ENCODE results near the gene ALDH6A1.

Gene ALDH6A1

DNA sequence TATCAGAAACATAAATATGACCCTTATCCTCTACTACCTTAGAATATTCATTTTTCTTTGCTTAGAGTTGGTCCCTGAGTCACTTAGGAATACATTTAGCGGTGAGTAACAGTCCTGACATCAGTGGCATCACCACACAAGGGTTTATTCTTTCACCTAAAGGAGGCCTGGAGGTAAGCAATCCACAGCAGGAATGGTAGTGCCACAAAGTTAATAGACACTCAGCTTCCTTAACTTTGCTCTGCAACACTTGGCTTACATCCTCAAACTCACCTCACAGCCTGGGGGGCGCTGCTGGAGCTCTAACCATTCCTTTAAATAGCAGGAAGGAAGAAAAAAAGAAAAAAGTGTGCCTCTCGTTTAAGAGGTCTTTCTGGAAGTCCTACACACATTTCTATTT lies 36.0 kb downstream of the ALDH6A1 start:
- DNase-seq = no peak

DNA sequence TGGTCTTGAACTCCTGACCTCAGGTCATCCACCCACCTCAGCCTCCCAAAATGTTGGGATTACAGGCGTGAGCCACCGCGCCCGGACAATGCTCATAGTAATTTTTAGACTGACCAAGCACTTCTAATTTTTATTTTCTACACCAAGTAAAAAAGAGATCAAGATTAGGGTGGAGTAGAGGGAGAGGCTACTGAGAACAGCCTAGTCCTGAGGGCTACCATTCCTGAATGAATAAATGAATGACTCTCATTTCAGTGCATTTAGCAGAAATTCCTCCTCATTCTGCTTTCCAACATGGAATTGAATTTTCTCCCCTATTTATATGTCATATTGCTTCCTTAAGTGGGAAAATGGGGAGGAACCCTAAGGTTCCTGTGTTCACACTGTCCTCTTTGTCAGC lies 38.7 kb downstream of the ALDH6A1 start:
- DNase-seq = no peak

DNA sequence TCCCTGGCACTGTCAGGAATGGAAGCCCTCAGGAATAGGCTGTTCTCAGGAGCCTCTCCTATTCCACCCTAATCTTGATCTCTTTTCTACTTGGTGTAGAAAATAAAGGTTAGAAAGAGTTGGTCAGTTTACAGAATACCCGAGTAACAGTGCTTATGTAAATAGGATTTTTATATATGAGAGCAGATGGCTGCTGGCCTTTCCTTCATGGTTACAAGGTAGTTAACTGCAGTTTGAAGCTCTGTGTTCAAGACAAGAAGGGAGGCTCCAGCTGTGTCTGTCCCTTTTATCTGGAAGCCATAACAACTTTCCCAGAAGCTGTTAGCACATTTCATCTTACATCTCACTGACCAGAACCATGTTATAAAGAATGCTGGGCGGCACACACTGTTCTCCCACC lies 42.0 kb downstream of the ALDH6A1 start:
- no peak for DNase-seq

DNA sequence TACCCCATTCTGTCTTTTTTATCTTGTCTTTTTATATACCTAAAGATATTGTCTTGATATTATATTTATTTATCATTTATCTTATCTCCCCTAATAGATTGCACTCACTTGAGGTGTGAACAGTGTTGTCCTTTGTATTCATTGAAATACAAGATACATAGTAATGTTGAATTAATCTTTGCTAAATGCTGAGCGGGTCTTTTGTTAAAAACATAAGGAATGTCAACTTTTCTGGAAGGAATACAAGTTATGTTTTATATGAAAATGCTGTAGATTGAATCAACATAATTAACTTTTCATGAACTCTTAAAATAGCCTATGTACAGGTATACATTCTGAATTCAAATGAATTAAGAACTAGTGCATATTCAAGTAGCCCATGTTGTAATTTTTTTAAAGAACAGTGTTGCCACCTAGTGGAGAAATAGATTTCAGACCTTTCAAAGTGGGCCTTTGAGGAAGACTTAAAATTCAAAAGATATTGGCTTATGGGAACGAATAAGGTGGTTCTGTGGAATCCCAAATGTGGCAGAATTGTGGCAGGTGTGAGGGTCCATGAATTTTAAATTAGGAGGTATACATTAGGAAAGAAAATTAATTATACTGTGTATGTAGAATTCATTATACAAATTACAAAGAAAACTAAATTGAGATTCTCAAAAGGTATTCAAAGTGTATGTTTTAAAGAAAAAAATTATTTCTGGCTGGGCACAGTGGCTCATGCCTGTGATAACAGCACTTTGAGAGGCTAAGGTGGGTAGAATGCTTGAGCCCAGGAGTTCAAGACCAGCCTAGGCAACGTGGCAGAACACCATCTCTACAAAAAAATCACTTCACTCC lies 46.0 kb downstream of the ALDH6A1 start:
- no peak for DNase-seq

DNA sequence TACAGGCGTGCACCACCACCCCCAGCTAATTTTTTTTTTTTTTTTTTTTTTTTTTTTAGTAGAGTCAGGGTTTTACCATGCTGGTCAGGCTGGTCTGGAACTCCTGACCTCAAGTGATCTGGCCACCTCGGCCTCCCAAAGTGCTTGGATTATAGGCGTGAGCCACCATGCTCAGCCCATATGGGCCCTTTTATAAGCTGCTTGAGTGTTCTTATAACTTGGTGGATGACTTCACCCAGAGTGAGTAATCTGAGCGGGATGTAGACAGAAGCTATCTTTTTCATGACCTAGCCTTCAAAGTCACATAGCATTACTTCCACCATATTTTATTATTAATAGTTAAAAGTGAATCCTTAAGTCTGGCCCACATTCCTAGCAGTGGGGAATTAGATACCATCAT lies 48.7 kb downstream of the ALDH6A1 start:
- DNase-seq = no peak

DNA sequence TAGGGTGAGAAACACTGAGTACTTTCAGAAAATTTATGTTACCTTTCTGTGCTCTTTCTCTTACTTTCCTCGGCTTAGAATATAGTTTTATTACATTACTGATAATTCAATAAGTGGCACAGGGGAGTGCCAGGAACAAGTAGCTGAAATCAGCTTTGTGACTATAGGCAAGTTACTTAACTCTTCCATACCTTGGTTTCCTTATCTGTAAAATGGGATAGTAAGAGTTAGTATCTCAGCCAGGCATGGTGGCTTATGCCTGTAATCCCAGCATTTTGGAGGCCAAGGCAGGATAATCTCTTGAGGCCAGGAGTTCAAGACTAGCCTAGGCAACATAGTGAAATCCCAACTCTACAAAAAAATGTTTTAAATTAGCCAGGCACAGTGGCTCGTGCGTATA lies 49.7 kb downstream of the ALDH6A1 start:
- no peak for DNase-seq

DNA sequence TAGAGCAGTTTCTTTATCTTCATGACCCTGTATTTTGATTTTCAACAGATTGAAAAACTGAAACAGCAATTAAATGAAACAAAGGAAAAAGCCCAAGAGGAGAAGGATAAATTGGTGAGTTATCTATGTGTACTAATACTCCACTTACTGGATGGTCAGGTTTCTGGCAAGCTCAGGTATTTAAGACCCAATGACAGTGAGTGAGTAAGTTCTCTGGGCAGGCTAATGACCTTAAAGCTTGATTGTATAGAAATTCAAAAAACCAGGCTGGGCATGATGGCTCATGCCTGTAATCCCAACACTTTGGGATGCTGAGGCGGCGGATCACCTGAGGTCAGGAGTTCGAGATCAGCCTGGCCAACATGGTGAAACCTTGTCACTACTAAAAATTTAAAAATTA lies 55.1 kb downstream of the ALDH6A1 start:
- no peak for DNase-seq

DNA sequence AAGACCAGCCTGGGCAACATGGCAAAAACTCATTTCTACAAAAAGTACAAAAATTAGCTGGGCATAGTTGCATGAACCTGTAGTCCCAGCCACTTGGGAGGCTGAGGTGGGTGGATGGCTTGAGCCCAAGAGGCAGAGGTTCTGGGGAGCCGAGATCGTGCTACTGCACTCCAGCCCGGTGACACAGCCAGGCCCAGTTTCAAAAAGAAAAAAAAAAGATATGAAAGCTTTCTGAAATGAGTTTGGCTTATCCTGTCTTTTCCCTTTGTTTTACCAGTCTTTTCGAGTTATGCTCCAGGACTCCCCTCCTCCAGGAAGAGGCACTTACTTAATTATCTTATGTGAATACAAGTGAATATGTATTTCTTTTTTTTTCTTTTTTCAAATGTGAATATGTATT lies 61.9 kb downstream of the ALDH6A1 start:
- DNase-seq = no peak

DNA sequence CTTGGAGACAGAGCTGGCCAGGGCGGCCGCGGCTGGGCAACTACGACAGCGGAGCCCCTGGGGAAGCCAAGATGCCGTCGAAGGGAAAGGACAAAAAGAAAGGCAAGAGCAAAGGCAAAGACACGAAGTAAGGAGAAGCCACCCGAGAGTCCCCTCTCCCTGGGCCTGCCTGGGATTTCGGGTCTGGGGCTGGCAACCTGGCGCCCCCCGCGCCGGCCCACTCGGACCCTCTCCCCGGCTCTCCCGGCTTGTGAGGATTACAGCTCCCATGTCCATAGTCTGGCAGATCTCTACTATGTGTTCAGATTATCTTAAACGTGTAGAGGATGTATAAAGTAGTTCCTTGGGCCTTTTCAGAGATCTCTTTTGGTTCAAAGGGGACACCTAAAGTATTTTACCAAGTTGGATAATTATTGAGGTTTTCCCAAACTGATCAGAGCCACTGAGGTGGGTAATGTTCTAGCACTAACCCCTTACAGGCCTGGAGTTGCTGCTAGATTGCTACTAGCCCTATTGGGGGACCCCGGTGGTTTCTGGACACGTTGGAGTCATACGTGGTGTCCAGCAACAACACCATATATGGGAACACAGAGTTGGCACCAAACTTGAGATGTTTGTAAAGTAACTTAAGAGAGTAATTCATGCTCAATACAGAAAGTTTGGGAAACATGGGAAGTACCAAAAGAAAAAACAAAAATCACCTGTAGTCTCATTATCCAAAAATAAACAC lies 64.7 kb downstream of the ALDH6A1 start:
- DNase-seq = peak; percentile 5

DNA sequence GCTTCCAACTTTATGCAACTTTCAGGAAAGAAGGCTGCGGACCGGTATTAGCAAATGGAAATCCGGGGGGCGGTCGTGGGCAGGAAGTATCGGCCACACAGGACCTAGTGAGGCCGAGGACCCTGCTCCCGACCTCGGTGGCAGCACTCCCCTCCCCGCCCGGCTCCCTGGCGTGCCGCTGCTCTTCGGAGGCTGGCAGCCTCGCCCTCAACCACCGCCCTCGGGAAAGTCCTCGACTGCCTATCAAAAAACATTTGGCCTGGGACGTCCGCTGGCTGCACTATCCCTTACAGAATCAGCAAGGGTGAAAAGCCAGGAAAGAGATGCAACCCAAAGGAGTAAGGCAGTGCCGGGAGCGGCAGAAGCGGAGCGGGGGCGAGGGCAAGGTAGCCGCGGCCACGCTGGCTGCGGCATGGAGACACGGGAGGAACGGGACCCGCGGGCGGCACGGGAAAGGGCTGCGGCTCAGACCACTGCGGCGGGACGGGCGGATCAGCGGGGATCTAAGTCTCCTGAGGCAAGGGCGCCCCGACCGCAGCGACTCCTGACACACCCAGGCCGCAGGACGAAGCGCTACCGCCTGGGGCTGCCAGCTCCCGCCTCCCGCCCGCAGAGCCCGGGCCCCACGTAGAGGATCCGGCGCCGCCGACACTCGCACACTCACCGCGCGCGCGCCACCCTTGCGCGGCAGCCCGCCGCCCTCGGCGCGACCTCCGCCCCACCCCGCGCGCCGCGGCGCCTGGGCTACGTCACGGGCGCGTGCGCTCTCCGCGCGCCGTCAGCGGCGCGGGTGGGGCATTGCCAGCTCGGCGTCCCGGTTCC lies 65.5 kb downstream of the ALDH6A1 start, which contains the start of the genes BBOF1 and ENTPD5:
BBOF1 (plus strand) TSS at position 764 of the 822 bp plus-strand sequence. CDS start 130 bp downstream, outside the sequence.
ENTPD5 (minus strand) TSS at position 703 of the 822 bp plus-strand sequence. CDS start 31,186 bp downstream, outside the sequence.
- DNase-seq = peak; percentile 84

DNA sequence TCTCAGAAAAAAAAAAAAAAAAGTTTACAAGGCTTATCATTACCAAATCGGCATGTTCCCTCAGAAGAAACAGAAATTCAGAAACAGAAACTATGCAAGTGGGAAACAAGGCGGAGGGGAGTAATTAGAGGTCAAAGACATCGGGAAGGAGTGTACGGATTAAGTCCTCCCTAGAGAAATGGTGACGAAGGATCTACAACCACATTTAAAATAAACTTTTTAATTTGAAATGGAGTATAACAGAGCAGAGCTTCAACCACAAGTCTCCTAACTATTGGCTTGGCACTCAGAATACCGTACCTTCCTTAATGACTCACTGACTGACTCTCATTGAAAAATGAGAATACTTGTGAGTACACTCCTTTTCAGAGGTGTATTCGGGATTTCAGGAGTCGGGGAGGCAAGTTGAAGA lies 66.1 kb downstream of the ALDH6A1 start:
- peak; percentile 26 for DNase-seq

DNA sequence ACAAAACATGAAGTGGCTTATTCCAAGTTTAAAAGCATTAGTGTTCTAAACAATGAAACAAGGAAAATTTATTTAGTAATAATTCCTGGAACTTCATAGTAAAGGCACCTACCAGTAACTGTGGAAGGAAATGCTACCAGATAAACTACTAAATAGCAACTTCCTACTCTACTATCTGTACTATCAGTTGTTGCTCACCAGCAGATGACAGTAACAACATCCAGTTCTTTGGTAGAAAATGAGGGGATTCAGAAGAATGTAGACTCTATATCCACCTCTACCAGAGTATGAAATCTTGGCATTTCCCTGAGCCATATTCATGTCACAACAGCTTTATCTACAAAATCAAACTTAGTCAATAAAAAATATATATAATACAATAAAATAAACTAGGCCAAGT lies 68.3 kb downstream of the ALDH6A1 start:
- no peak for DNase-seq

DNA sequence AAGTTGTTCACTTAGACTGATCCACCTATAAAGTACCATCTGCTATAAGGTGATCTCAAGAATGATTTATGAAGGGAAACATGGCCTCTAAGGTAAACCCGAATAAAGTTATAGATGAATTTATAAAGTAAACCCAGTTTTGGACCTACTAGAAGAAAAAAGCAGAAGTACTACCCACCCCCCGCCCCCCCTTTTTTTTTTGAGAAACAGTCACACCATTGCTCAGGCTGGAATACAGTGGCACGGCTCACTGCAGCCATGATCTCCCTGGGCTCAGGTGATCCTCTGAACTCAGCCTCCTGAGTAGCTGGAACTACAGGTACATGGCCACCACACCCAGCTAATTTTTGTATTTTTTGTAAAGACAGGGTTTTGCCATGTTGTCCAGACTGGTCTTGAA lies 69.1 kb downstream of the ALDH6A1 start:
- DNase-seq = no peak

DNA sequence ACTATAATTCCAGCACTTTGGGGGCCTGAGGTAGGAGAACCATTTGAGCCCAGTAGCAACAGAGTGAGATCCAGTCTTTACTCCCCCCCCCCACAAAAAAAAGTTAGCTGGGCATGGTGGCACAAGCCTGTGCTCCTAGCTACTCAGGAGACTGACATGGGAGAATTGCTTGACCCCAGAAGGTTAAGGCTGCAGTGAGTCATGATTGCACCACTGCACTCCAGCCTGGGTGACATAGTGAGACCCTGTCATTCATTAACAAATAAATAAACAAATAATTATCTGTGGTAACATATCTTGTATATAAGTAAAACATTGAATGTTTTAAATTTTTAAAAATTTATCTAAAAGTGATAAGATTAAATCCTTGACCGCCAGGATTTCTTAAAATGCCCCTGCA lies 70.0 kb downstream of the ALDH6A1 start:
- no peak for DNase-seq

DNA sequence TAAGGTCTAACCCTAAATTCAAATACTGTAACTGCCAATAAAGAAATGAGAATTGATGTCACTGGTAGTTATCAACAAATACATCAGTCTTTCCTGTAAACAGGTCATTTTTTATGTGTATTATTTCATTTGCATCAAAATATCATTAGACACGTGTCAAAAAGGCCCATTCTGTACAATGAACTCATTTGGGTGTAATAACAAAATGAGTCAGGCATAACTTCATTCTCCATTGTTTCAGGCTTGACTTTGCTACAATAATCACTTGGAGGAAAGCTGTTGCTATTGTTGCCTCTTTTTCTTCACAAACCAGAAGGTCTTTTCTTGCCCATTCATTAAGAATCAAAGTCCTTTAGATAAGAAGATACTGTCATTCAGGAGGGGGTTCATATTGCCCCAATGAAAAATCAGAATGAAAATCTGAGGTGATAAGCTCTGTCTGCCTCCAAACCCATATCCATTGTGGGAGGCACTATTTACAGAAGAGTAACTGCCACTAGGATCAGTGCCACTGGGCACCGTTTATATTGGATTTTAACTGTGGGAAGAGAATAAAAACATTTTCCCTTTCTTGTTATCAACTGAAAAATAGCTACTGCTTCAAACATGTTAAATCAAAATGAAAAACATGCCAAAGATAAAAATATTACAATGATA lies 75.3 kb downstream of the ALDH6A1 start:
- no peak for DNase-seq

Measured in amniotic stem cell (primary cell).